LHCN-M2 (cell line): ENCODE results near the gene ACOX2. TPM values are rescaled to one million over a fixed set of nuclear protein-coding genes. Genes with fewer than 3 reads are reported as not detected.
"Not testable (repeated sequence)": the region's sequence is repeated elsewhere in the genome, so short reads cannot be mapped to it uniquely, and the experiment has no call there.

Experiments used
- DNase-seq: peaks from one replicate; pipeline ENCODE4 v3.0.0-alpha.2; 2012; ENCODE audit warnings: low read depth
- total RNA-seq: library from RNA; depleted of rRNA; stranded (reverse); fragments of >200 nt; gene quantifications from 2 replicates; pipeline ENCODE4 v1.2.3, GENCODE V29; 2014

The ACOX2 gene
- total RNA-seq, 1 experiment from 2014 or later, result 2.4 TPM

- peak; percentile 45 for DNase-seq
These were observed 1.2 kb downstream of the ACOX2 start for GRCh38 chr3:58535531-58536500.

DNA sequence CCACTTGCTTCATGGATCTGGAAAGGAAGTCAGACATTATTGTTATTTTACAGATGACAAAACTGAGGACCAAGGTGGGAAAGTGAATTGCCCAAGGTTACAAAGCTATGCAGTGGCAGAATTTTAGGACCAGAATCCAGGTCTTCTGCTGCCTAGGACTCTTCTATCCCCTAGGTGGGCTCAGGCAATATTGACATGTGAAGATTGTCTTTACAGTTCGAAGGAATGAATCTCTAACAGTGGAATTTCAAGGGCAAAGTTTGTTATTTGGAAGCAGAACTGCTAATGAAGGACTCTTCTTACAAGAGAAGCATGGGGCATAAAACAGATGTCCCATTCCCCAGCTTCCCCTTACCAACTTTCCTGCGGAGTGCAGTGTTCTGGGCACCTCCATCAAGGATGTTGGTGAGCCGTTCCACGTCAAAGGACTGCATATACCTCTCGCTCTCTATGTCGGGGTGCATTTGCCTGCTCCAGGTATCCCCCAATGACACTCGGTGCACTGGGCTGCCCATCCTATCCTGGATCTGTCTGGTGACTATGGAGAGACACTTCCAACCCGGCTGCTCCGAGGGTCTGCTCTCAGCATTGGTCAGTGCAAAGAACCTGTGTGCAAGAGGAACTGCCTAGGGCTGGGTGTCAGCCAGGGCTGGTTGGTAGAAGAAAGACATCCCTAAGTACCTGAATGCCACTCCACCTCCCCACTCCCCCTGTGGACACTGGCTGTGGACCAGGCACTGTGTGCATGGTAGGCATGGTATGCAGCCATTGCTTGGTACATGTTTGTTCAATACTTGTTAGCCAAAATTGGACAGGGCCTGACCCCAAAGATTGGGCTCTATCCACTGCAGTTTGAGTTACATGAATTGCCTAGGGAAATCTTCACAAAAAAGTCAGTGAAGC lies 2.1 kb downstream of the ACOX2 start:
- no peak for DNase-seq

GRCh38 chr3:58532794-58533220 lies 4.2 kb downstream of the ACOX2 start:
- DNase-seq, result peak; percentile 56

DNA sequence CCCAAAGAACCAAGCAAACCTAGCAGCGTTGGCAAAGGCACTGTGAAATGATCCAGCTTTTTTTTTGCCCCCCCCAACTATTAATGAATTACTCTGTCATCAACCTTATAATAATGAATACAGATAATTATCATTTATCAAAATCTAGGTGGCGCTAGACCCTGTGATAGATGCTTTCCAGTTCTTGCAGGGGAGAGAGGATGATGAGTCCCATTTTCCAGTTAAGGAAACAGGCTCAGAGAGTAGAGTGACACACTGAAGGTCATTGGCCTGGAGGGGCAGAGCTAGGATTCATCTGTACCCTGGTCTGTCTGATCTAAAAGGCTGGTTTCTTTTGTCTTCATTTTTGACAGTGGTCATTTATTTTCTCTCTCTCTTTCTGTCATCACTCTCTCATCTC lies 5.0 kb downstream of the ACOX2 start:
- peak; percentile 51 for DNase-seq

- DNase-seq, result no peak
These were observed 5.4 kb downstream of the ACOX2 start for GRCh38 chr3:58531555-58531954.

DNA sequence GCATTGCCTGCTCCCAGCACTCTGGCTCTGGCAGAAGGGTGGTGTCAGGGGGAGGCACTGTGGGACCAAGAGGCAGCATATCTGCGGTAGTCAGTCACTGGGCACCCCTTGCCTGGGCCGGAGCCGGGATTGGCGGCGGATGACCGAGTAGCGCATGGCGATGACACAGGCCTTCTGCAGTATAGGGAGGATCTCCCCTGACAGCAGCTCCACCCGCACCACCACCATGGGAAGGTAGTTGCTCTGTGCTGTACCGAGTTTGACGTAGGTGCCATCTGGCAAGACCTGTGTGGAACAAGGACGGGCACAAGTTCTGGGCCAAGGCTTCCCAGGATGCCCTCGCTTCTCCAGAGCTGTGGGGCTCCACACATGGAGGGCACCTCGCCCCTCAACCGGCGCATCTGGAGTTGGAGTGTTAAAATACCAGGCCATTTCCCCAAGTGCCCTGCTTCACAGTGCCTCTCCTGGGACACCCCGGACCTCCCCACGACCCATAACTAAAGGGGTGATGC lies 6.6 kb downstream of the ACOX2 start:
- DNase-seq, result no peak

DNA sequence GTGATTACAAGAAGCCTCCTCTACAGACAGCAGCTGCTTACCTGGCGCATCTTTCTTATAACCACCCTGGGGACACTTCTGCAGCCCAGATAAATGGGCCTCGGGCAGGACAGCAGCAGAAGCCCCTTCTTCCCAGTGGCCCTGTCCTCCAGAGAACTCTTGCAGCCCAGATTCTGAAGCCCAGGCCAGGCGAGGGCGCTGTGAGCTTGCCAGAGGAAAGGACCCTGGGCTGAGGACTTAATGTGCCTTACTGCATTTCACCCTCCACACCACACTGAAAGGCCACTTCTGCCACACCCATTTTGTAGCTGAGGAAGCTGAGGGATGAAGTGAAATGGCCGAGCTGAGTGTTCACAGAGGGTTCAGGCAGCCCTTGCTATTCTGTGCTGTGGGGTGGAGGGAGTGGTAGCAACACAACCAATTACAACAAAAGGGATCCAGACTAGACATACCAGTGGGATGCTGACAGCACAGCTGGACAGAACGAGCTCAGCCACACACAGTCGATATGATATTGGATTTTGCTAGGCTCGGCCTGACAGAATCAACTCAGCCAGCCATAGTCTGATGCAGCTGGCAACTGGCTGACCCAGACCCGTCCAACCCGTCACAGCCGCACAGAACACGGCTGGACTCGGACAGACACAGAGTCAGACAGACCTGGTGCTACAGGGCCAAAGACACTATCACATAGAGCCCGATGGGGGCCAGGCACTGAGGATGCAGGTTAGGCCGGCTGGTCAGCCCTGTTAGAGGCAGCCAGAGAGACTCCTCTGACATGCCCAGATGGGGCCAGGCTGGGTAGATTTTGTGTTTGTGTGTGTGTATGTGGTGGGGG lies 7.3 kb downstream of the ACOX2 start:
- DNase-seq, result peak; percentile 23

GRCh38 chr3:58528629-58529028 lies 8.4 kb downstream of the ACOX2 start:
- peak; percentile 26 for DNase-seq

DNA sequence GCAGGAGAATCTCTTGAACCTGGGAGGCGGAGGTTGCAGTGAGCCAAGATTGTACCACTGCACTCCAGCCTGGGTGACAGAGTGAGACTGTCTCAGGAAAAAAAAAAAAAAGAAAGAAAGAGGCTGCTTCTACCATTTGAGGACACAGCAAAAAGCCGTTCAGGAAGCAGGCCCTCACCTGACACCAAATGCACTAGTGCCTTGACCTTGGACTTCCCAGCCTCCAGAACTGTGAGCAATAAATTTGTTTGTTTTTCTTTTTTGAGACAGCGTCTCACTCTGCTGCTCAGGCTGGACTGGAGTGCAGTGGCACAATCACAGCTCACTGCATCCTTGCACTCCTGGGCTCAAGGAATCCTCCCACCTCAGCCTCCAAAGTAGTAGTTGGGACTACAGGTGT lies 9.6 kb downstream of the ACOX2 start:
- DNase-seq, result not testable (repeated sequence)

GRCh38 chr3:58526515-58526957 lies 10.5 kb downstream of the ACOX2 start:
- peak; percentile 88 for DNase-seq

DNA sequence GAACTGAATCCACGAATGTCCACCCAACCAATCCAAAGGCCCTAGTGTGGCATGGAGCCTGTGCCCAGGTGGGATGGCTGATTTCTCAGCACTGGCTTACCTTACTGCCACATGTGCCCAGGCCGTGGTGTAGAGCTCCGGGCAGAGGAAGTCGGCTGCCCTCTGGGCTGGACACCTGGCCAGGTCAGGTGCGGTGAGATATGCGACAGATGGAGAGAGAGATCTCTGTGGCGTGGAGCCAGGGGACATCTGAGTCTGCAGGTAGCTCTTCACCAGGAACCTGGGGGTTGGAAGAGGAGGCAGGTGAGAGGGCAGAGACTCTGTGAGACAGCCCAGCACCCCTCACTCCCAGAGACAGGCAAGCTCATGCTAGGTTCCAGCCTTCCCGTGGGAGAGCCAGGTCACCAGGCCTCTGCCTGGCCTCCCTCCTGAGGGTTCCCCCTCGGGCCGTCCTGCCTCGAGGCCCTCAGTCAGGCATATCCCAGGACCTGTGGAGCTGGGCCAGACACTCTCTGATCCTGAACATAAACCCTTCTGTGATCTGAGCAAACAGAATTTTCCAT lies 12.6 kb downstream of the ACOX2 start:
- DNase-seq, result no peak

DNA sequence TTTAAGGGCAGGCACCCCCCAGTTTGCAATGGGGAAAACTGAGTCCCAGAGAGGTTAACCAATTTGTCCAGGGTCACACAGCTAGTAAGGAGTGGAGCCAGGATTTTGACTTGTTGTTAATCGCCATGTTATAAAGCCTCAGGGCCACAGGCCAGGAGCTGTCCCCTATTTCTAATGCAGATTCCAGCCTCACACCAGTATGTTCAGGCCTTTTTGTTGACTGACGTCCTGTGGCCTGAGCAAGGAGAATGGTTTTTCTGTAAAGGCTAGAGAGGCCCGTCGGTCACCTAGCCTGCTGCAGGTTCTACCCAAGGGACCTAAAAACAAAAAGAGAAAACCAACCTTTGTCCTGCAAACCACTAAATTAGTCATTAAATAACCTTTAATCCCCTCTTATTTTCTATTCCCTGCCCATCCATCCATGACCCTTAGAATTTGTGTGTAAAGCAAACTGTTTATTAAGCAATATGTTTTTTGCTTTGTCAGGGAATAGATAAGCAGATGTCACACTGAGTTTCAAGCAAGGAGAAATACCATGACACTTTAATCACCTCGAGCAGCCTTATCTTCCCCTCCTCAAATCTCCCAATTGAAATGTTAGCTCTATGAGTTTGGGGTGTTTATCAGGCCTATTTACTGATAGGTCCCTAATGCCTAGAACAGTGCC lies 14.1 kb downstream of the ACOX2 start:
- no peak for DNase-seq

DNA sequence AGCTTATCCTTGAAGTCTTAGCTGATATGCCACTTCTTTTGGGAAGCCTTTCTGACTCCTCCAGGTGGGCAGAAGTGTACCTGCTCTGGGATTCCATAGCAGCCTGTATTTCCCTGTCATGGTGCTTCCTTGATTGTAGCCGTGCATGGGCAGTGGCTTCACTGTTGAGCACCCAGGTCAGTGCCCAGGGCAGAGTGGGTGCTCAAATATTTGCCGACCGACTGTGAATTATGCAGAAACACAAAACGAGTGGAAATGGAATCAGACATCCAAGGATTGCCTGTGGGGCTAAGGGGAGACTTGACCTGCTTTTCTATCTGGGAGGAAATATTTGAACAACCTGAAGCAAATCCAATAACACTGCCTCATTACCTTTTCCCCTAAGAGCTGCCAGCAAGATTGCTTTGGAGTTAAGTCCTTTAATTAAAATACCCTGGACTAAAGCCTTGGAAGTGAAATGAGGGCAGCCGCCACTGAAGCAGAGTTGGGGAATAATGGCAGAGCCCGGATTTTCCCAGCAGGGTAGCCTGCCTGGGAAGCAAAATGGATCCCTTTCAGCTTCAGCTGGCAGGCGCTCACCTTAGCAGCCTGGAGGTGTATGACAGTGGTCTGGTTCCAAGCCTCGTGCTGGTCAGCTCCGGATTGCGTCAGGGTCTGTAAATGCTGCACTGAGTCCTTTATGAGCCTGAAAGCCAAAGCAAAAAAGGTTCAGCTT lies 14.9 kb downstream of the ACOX2 start:
- DNase-seq, result no peak

GRCh38 chr3:58521336-58521670 lies 15.7 kb downstream of the ACOX2 start:
- no peak for DNase-seq

DNA sequence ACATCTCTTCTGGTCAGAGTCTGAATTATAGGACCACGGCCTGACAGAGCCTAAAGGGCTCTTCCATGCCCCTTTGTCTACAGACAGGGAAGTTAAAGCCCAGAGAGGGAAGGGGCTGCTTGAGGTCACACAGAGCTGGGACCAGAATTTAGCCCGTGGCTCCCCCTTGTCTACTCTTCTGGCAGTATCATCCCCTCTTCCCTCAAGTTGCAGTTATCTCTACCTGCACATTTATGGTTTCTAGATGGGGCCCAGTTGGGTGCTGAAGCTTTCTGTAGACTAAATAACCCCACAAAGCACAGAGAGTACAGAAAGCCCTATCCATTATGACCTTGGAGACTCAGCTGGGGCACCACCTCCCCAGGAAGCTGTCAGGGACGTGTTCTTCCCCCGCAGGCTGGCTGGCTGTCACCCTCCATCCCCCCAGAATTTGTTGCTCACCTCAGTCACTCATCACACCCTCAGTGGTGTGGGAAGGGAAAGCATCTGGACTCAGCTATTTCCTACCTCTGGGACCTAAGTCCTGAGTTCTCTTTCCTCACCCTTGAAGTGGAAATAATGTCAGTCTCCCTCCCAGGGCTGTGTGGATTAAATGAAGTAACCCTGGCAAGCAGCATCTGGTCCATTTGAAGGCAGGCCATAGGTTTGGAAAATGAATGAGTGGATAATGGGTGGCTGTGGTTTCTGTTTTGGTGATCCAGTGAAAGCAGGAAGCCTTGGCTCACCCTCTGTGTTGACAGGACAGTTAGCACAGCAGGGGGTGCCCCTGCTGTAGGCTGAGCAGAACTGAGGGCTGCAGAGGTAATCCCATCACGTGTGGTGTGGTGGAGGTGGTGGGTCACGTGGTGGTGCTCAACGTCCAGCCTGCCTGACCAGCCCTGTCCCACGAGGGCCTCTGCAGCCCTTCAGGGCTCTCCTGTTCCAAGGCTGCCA lies 16.3 kb downstream of the ACOX2 start:
- peak; percentile 48 for DNase-seq

DNA sequence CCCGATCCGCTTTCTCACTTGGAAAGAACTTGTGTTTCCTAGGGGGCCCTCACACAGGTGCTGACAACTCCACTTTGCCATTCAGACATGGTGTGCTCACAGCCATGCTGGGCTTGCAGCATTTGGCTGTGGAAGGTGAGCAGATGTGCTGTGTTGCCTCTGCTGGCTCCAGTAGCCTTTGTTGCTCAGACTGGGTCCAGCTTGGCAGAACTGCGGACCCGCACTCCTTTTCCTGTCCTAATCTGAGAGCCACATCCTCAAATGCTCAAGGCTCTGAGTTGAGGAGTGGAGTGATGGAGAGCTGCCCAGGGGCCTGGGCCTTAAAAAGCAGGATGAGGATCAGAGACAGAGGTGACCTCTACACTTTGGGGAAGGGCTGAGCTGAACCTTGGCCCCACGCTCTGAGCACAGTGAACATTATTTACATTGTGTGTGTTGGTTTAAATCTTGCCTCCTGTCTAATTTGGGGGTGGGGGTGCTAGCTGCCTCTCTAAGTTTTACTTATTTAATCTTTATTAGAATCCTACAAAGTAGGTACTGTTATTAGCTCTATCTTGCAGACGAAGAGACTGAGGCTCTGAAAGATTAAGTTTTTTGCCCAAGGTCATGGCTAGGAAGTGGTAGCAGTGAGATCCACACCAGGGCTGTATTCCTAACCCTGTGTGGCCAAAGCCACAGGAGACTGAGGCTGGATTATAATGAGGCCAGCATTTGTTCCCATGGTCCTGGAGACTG lies 17.2 kb downstream of the ACOX2 start:
- no peak for DNase-seq

GRCh38 chr3:58518291-58518789 lies 18.6 kb downstream of the ACOX2 start:
- no peak for DNase-seq

DNA sequence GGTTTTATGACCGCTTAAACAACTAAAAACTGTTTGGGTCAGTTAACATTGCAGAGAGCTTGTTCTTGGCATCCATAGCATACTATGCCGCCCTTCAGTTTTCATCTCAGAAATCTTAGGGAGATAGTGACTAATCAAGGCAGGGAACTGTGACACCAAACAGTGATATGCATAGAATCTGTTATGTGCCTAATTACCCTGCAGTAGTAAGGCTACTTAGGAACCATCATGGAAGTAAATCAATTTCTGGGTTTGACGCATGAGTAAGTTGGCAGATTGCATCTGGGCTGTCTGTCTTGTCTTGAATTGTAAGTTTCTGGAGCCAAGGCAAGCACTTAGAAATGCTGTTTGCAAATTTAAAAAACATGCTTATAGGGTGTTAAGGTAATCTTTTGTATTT lies 22.6 kb downstream of the ACOX2 start:
- no peak for DNase-seq
